DOHH2 (cell line): ENCODE measurements around the gene OR4D6.

Experiments
- EZH2phosphoT487 ChIP-seq: fragments of 200-600 bp; sonication (generic); IDR thresholded peaks from 2 replicates; pipeline ENCODE4 v1.6.1; 2017; ENCODE audit warnings: borderline replicate concordance, mild to moderate bottlenecking, antibody characterized with exemption, low read length, moderate library complexity, mixed read lengths
- TF ChIP-seq, protein P1 (sequence below): fragments of 200-600 bp; sonication (generic); IDR thresholded peaks from one replicate; pipeline ENCODE4 v1.5.1; 2014; ENCODE audit warnings: antibody characterized with exemption, mild to moderate bottlenecking, low read depth, low read length; ENCODE audit not compliant: poor library complexity, severe bottlenecking

DNA sequence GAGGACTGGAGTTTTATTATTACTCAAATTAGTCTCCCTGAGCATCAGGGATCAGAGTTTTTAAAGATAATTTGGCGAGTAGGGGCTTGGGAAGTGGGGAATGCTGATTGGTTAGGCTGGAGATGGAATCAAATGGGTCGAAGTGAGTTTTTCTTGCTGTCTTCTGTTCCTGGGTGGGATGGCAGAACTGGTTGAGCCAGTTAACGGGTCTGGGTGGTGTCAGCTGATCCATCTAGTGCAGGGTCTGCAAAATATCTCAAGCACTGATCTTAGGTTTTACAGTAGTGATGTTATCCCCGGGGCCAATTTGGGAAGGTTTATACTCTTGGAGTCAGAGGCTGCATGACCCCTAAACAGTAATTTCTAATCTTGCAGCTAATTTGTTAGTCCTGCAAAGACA, 31.6 kb upstream of the OR4D6 start:
- TF ChIP-seq, protein P1, sequence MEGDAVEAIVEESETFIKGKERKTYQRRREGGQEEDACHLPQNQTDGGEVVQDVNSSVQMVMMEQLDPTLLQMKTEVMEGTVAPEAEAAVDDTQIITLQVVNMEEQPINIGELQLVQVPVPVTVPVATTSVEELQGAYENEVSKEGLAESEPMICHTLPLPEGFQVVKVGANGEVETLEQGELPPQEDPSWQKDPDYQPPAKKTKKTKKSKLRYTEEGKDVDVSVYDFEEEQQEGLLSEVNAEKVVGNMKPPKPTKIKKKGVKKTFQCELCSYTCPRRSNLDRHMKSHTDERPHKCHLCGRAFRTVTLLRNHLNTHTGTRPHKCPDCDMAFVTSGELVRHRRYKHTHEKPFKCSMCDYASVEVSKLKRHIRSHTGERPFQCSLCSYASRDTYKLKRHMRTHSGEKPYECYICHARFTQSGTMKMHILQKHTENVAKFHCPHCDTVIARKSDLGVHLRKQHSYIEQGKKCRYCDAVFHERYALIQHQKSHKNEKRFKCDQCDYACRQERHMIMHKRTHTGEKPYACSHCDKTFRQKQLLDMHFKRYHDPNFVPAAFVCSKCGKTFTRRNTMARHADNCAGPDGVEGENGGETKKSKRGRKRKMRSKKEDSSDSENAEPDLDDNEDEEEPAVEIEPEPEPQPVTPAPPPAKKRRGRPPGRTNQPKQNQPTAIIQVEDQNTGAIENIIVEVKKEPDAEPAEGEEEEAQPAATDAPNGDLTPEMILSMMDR = no peak
- TF ChIP-seq EZH2phosphoT487 = no peak
